ENCODE measurements around the gene TYK2.

- TF ChIP-seq CTCF (optimal IDR thresholded peaks at IDR 0.05 in 1 of 3, IDR thresholded peaks at IDR 0.05 in 1 of 3, conservative IDR thresholded peaks at IDR 0.05 in 1 of 3; ENCODE audit: extremely low read depth in 1 of 3, insufficient read depth in 2 of 3, low read length in 3 of 3) = no peak
- TF ChIP-seq EZH2 (IDR thresholded peaks at IDR 0.05; ENCODE audit: low read length) = no peak
Observed at GRCh38 chr19:10343495-10343894, 36.9 kb downstream of the TYK2 start.

All from keratinocyte (primary cell).